Measurements from ENCODE around the gene TNFRSF1B.

Gene TNFRSF1B

DNA sequence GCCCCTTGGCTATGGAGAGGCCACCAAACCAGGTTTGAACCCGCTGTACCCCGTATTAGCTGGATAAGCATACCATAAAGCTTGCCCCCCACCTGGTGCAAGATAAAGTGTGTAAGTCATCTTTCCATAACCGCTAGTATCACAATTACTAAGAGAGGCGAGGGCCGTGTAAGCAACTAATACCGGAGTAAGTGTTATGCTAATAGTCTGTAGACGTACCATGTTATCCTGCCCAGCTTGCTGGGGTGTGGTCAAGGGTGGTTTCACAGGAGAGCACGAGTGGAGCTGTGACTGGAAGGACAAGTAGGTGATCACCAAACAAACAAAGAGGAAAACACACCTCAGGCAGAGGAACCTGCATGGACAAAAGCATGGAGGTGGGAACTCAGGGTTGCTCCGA lies 3.6 kb upstream of the TNFRSF1B start:
- Histone ChIP-seq H3K4me1 (ENCODE audit: insufficient read depth, low read length) (peaks cover 6% of the 10 kb centered on the region; the same call in 1 of the 2 replicates), H3K9ac (ENCODE audit: low read depth, low read length) (no peak overlapping the region), H3K9me3 (ENCODE audit: insufficient read depth, low read depth, low read length) (no peaks in the 10 kb centered on the region), H3K36me3 (ENCODE audit: insufficient read depth, low read depth, low read length) (no peaks in the 10 kb centered on the region), H3K27me3 (ENCODE audit: insufficient read depth, low read length) (peaks cover 36% of the 10 kb centered on the region), H3K4me3 (ENCODE audit: low read length) (no peak overlapping the region), H3K27ac (ENCODE audit: low read length) (no peak overlapping the region)

DNA sequence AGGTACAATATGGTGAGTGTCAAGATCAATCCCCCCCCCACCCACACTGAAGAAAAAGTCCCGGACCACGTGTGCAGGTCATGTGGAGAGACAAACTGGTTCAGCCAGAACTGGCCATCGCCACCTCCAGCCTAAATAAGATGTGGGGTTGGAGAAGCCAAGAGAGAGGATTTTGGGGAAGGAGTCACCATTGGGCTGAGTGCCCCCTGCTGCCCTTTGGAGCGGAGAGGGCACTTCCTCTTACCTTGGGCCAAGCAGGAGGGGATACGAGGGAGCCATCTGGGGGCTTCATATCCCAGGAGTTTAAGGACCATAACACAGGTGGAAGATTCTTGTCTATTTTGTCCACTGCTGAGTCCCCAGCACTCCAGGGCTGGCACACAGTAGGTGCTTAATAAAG lies 2.6 kb upstream of the TNFRSF1B start:
- Histone ChIP-seq H3K27me3 (ENCODE audit: insufficient read depth, low read length) (peaks cover 46% of the 10 kb centered on the region), H3K36me3 (ENCODE audit: insufficient read depth, low read depth, low read length) (no peaks in the 10 kb centered on the region), H3K4me1 (ENCODE audit: insufficient read depth, low read length) (no peaks in the 10 kb centered on the region), H3K9me3 (ENCODE audit: insufficient read depth, low read depth, low read length) (no peaks in the 10 kb centered on the region), H3K9ac (ENCODE audit: low read depth, low read length) (no peak overlapping the region), H3K27ac (ENCODE audit: low read length) (no peak overlapping the region), H3K4me3 (ENCODE audit: low read length) (no peak overlapping the region)

DNA sequence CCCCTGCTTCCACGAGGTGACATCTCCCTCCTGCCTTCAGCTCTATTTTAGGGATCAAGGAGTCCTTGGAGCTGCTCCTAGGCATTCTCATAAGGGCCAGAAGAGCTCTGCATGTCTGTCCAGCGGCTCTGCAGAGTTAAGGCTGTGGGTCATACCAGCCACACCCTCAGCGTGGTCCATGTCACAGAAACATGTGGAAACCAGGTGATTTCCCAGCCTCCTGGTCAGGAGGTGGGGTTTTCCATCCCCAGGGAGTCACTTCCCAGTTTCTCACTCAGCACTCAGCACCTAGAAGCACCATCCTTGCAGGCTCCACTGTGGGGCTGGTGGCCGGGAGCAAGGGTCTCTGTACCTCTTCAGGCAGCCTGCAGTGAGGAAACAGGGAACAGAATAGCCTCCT lies 1.4 kb upstream of the TNFRSF1B start:
- no peak overlapping the region for H3K4me3 ChIP-seq (ENCODE audit: low read length)
- peaks cover 56% of the 10 kb centered on the region for H3K27me3 ChIP-seq (ENCODE audit: insufficient read depth, low read length)
- no peak overlapping the region for H3K27ac ChIP-seq (ENCODE audit: low read length)
- no peaks in the 10 kb centered on the region for H3K4me1 ChIP-seq (ENCODE audit: insufficient read depth, low read length)
- H3K9ac ChIP-seq (ENCODE audit: low read depth, low read length): no peak overlapping the region
- H3K9me3 ChIP-seq (ENCODE audit: insufficient read depth, low read depth, low read length): no peaks in the 10 kb centered on the region
- no peaks in the 10 kb centered on the region for H3K36me3 ChIP-seq (ENCODE audit: insufficient read depth, low read depth, low read length)

DNA sequence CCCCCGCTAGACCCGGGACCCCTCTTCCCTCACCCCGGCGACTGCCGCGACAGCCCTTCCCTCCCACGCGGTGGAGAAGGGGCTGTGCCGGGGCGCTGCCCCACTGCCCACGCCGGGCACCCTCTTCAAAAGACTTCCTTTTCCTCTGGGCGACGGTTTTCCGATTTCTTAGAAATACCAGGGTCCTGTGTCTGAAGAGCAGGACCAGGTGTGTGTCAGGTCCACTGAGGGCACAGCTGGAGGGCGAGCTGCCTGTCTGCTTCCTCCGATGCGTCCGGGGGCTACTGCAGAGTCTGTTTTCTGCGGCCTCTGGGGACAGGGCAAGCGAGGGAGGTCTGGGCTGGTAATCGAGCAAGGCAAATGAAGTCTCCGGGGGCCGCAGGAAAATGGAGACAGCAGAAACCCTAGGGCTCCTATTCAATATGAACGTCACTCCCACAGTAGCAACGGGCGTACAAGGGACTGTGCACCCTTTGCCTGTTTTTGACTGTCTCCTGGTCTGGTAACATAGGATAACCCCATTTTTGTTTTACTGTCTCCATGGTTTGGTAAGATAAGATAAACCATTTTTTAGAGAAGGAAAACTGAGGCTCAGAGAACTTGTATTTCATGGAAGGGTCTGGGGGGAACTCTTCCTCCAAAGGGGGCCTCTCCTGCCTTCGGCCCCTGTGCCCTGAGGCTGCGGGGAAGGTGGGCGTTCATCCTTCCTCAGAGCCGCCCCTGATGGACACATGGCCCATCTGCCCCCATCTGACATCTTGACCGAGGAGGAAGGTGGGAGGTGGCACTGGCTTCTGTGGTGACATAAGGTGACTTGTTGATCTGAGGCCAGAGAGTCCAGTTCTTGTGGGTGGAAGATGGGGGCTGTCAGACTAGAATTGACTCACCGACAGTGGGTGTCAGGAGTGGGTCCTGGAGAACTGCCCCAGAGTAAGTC lies 970 bp downstream of the TNFRSF1B start:
- no peak overlapping the region; the same call in 1 of the 2 replicates for H3K4me3 ChIP-seq (ENCODE audit: low read length)
- H3K9ac ChIP-seq (ENCODE audit: low read depth, low read length): no peak overlapping the region
- no peak overlapping the region for H3K27ac ChIP-seq (ENCODE audit: low read length)
- no peaks in the 10 kb centered on the region for H3K9me3 ChIP-seq (ENCODE audit: insufficient read depth, low read depth, low read length)
- peaks cover 57% of the 10 kb centered on the region for H3K27me3 ChIP-seq (ENCODE audit: insufficient read depth, low read length)
- H3K36me3 ChIP-seq (ENCODE audit: insufficient read depth, low read depth, low read length): no peaks in the 10 kb centered on the region
- H3K4me1 ChIP-seq (ENCODE audit: insufficient read depth, low read length): no peaks in the 10 kb centered on the region

DNA sequence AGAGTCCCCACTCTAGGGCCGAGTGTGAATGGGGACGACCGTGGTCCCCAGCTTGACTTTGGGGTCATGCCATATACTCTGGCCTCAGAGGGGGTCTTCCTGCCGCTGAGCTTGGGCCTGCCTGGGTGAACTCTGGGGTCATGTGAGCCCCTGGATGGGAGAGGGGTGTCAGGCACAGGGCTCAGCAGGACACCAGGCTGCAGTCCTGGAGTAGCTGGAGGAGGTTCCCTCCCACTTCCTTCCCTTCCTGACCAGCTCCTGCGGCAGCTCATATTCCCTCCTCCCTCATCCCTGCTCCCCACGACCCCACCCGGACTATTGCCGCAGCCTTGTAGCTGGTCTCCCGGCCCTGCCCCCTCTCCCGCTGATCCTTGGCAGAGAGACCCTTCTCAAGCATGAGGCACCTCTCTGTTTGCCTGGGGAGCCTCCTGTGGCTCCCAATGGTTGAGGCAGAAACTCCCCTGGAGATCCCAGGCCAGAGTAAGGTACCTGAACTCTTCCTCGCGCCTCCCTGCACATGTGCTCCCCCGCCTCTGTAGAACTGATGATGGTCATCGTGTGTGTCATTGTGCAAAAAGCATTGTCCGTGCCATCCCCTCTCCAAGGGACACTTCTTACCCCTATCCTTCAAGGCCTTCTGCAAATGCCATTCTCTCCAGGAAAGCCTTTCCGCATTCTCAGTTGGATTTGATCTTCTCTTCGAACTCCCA lies 1.8 kb downstream of the TNFRSF1B start:
- H3K36me3 ChIP-seq (ENCODE audit: insufficient read depth, low read depth, low read length): no peaks in the 10 kb centered on the region
- H3K27ac ChIP-seq (ENCODE audit: low read length): no peak overlapping the region
- H3K27me3 ChIP-seq (ENCODE audit: insufficient read depth, low read length): peaks cover 57% of the 10 kb centered on the region
- H3K4me3 ChIP-seq (ENCODE audit: low read length): no peak overlapping the region
- no peak overlapping the region for H3K9ac ChIP-seq (ENCODE audit: low read depth, low read length)
- no peaks in the 10 kb centered on the region for H3K9me3 ChIP-seq (ENCODE audit: insufficient read depth, low read depth, low read length)
- H3K4me1 ChIP-seq (ENCODE audit: insufficient read depth, low read length): no peaks in the 10 kb centered on the region

DNA sequence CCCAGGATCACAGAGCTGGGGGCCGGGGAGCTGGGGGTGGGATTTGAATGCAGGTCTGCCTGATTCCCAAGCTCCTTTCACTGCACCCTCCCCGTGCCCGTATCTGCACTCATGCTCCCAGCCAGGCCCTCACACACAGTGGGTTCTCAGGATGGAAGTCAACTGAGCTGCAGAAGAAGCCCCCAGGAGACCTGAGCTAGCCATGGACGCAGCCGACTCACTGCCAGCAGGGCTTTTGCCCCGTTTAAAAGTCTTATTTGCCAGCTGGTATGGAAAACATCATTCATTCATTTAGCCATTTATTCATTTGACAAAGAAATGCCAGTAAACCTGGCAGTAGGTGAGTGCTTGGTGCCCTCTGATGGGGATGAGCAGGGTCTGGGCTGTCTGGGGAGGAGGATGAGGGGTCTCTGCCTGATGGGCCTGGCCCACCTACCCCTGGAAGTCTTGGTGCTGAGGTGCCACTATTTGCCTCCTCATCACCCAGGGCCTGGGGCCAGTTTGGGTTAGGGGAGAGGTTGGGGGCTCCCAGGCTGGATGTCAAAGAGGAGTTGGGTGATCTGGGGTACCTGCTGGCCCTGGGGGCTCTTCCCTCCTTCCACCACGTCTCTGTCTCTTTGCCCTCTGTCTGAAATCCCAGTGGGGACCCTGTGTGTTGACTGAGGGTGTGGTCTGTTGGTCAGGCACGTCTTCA lies 2.8 kb downstream of the TNFRSF1B start:
- Histone ChIP-seq H3K4me3 (ENCODE audit: low read length) (no peak overlapping the region), H3K27me3 (ENCODE audit: insufficient read depth, low read length) (peaks cover 57% of the 10 kb centered on the region), H3K9ac (ENCODE audit: low read depth, low read length) (no peak overlapping the region), H3K27ac (ENCODE audit: low read length) (no peak overlapping the region), H3K9me3 (ENCODE audit: insufficient read depth, low read depth, low read length) (no peaks in the 10 kb centered on the region), H3K36me3 (ENCODE audit: insufficient read depth, low read depth, low read length) (no peaks in the 10 kb centered on the region), H3K4me1 (ENCODE audit: insufficient read depth, low read length) (no peaks in the 10 kb centered on the region)

DNA sequence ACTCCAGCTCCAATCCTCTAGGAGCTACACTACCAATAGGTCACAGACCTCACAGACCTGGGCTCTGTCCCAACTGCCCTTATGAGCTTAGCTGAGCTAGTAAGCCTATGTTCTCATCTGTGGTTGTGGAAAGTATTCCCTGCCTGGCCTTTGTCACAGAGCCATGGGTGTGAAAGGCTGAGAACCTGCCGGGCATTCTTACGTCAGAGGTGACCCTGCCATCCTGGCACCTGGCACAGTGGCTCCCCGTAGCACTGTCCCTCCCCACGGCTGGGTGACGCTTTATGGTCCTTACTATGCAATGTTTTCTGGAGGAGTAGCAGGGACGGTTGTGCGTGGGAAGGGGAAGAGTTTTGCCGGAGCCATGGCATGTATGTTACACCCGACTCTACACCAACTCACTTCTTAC lies 3.5 kb downstream of the TNFRSF1B start:
- H3K36me3 ChIP-seq (ENCODE audit: insufficient read depth, low read depth, low read length): no peaks in the 10 kb centered on the region

DNA sequence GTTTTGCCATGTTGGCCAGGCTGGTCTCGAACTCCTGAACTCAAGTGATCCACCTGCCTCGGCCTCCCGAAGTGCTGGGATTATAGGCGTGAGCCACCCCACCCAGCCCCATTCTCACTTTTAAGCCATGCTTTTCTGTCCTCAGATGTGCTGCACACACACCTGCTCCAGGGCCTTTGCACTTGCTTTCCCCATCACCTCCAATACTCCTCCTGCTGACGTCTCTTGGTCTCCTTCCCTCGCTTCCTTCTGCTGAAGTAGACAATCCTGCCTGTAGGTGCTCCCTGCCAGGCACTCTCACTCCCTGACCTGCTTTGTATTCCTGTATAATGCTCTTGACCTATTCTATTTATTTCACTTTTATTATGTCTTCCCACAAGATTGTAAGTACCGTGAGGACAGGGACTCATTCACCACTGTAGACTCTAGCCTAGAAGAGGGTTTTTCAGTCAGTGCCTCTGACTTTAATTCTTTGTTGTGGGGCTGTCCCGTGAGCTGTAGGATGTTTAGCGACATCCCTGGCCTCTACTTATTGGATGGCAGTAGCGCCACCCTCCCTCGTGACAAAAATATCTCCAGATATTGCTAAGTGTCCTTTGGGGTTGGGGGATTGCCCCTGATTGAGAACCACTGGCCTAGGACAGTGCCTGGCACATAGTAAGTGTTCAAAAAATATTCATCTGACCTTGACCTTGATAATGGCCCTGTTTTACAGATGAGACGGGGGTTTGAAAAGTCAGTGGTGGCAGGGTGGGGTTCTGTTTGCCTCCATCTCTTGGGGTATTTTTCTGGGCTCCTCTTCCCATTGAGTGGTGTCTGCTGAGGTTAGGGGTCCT lies 4.6 kb downstream of the TNFRSF1B start:
- Histone ChIP-seq H3K9ac (ENCODE audit: low read depth, low read length) (no peak overlapping the region), H3K9me3 (ENCODE audit: insufficient read depth, low read depth, low read length) (no peaks in the 10 kb centered on the region), H3K4me1 (ENCODE audit: insufficient read depth, low read length) (no peaks in the 10 kb centered on the region), H3K36me3 (ENCODE audit: insufficient read depth, low read depth, low read length) (no peaks in the 10 kb centered on the region), H3K27me3 (ENCODE audit: insufficient read depth, low read length) (peaks cover 38% of the 10 kb centered on the region), H3K4me3 (ENCODE audit: low read length) (no peak overlapping the region), H3K27ac (ENCODE audit: low read length) (no peak overlapping the region)

More for the DNA sequence above, 3.5 kb downstream of the TNFRSF1B start:
- Histone ChIP-seq H3K9me3 (ENCODE audit: insufficient read depth, low read depth, low read length) (no peaks in the 10 kb centered on the region), H3K4me3 (ENCODE audit: low read length) (no peak overlapping the region), H3K27ac (ENCODE audit: low read length) (no peak overlapping the region), H3K4me1 (ENCODE audit: insufficient read depth, low read length) (no peaks in the 10 kb centered on the region), H3K9ac (ENCODE audit: low read depth, low read length) (no peak overlapping the region), H3K27me3 (ENCODE audit: insufficient read depth, low read length) (peaks cover 50% of the 10 kb centered on the region)

DNA sequence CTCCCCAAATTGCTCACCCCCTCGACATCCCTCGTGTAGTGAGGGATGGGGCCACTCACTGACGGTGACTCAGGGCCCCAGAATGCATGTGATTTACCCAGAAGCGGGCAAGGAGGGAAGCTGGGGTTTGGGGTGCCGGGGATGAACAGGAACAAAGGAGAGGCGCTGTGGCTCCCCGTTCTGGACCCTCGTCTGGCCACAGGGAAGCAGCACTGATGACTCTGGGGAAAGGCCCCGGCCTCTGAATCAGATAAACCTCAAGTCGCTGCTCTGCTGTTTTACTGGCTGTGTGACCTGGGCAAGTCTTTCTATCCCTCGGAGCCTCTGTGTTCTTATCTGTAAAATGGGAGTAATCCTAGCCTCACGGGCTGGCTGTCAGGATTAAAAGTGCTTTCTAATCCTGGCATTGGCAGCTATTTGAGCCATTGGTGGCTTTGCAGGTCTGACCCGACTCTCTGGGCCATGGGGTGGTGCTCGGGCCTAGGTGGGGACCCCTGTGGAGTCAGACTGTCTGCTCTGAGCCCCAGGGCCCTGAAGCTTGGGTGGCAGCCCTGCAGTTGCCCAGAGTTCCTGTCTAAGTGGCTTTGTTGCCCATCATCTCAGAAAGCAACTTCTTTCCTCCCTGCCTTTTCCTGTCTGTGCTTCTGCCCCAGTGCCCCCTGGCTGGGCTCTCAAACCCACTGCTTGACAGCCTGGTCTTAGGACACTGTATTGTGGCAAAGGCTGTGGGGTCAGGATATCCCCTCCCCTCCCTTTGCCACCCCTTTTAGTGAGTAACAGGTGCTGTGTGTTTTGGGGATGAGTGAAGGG lies 5.5 kb downstream of the TNFRSF1B start:
- no peak overlapping the region for H3K4me3 ChIP-seq (ENCODE audit: low read length)
- H3K9me3 ChIP-seq (ENCODE audit: insufficient read depth, low read depth, low read length): no peaks in the 10 kb centered on the region
- H3K27me3 ChIP-seq (ENCODE audit: insufficient read depth, low read length): peaks cover 30% of the 10 kb centered on the region
- no peak overlapping the region for H3K27ac ChIP-seq (ENCODE audit: low read length)
- H3K9ac ChIP-seq (ENCODE audit: low read depth, low read length): no peak overlapping the region
- no peaks in the 10 kb centered on the region for H3K36me3 ChIP-seq (ENCODE audit: insufficient read depth, low read depth, low read length)
- H3K4me1 ChIP-seq (ENCODE audit: insufficient read depth, low read length): no peaks in the 10 kb centered on the region

DNA sequence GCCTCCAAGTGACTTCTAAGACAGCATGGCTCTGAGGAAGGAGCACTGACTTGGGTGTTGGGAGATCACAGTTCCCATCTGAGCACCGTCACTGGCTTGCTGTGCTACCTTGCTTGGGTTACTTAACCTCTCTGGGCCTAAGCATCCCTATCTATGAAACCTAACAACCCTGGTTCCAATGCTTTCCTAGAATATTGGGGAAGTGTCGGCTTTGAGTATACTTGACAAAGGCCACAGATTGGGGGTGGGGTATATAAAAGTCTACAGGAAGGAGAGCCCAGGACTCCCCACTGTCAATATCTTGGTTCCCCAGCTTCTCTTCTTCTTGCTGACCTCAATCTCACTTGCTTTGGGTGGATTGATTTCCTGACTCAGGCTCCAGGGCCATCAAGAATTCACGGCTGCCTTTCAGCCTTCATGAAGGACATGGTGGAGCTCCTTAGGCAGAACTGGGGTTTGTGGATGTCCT lies 6.3 kb downstream of the TNFRSF1B start:
- no peaks in the 10 kb centered on the region for H3K9me3 ChIP-seq (ENCODE audit: insufficient read depth, low read depth, low read length)
- H3K36me3 ChIP-seq (ENCODE audit: insufficient read depth, low read depth, low read length): no peaks in the 10 kb centered on the region
- H3K9ac ChIP-seq (ENCODE audit: low read depth, low read length): no peak overlapping the region
- H3K4me3 ChIP-seq (ENCODE audit: low read length): no peak overlapping the region
- H3K27me3 ChIP-seq (ENCODE audit: insufficient read depth, low read length): peaks cover 22% of the 10 kb centered on the region
- H3K27ac ChIP-seq (ENCODE audit: low read length): no peak overlapping the region
- H3K4me1 ChIP-seq (ENCODE audit: insufficient read depth, low read length): no peaks in the 10 kb centered on the region
